ENCODE results near the gene IL18R1. TPM values are rescaled to one million over a fixed set of nuclear protein-coding genes. Genes with fewer than 3 reads are reported as not detected.

The IL18R1 gene
- total RNA-seq, 1 donor from 2014 or later, result 5.3 TPM

GRCh38 chr2:102367331-102367971 is 11.9 kb downstream of the IL18R1 start:
- FAIRE-seq (no peak), DNase-seq (ENCODE audit: low read depth) (no peak)
- no peak for TF ChIP-seq CTCF (IDR thresholded peaks at IDR 0.05; ENCODE audit: insufficient read depth, low read length, severe bottlenecking)
- H3K36me3 ChIP-seq (ENCODE audit: control insufficient read depth, insufficient read depth, low read length), result no peaks in the 10 kb centered on the region
- H3K27me3 ChIP-seq (ENCODE audit: control insufficient read depth, insufficient read depth, low read length), result no peaks in the 10 kb centered on the region
- H3K4me3 ChIP-seq (ENCODE audit: low read depth, low read length), result no peak overlapping the region

- Histone ChIP-seq H3K36me3 (ENCODE audit: control insufficient read depth, insufficient read depth, low read length) (no peaks in the 10 kb centered on the region), H3K4me3 (ENCODE audit: low read depth, low read length) (no peak overlapping the region), H3K27me3 (ENCODE audit: control insufficient read depth, insufficient read depth, low read length) (no peaks in the 10 kb centered on the region)
- FAIRE-seq (no peak), DNase-seq (ENCODE audit: low read depth) (no peak)
- no peak for TF ChIP-seq CTCF (IDR thresholded peaks at IDR 0.05; ENCODE audit: insufficient read depth, low read length, severe bottlenecking)
Observed at GRCh38 chr2:102368461-102369109, 13.0 kb downstream of the IL18R1 start.

- H3K27me3 ChIP-seq (ENCODE audit: control insufficient read depth, insufficient read depth, low read length), result no peaks in the 10 kb centered on the region
- FAIRE-seq (no peak), DNase-seq (ENCODE audit: low read depth) (no peak)
- H3K4me3 ChIP-seq (ENCODE audit: low read depth, low read length), result no peak overlapping the region
- H3K36me3 ChIP-seq (ENCODE audit: control insufficient read depth, insufficient read depth, low read length), result no peaks in the 10 kb centered on the region
- TF ChIP-seq CTCF (IDR thresholded peaks at IDR 0.05; ENCODE audit: insufficient read depth, low read length, severe bottlenecking), result no peak
Observed at GRCh38 chr2:102369866-102370265, 14.3 kb downstream of the IL18R1 start.

- TF ChIP-seq CTCF (IDR thresholded peaks at IDR 0.05; ENCODE audit: insufficient read depth, low read length, severe bottlenecking), result no peak
- FAIRE-seq (no peak), DNase-seq (ENCODE audit: low read depth) (peak; percentile 8)
- Histone ChIP-seq H3K27me3 (ENCODE audit: control insufficient read depth, insufficient read depth, low read length) (no peaks in the 10 kb centered on the region), H3K36me3 (ENCODE audit: control insufficient read depth, insufficient read depth, low read length) (no peaks in the 10 kb centered on the region), H3K4me3 (ENCODE audit: low read depth, low read length) (no peak overlapping the region)
Observed at GRCh38 chr2:102376052-102376591, 20.5 kb downstream of the IL18R1 start.

- no peak for TF ChIP-seq CTCF (IDR thresholded peaks at IDR 0.05; ENCODE audit: insufficient read depth, low read length, severe bottlenecking)
- DNase-seq (ENCODE audit: low read depth) (no peak), FAIRE-seq (no peak)
- no peaks in the 10 kb centered on the region for H3K36me3 ChIP-seq (ENCODE audit: control insufficient read depth, insufficient read depth, low read length)
- no peak overlapping the region for H3K4me3 ChIP-seq (ENCODE audit: low read depth, low read length)
- H3K27me3 ChIP-seq (ENCODE audit: control insufficient read depth, insufficient read depth, low read length), result no peaks in the 10 kb centered on the region
Observed at GRCh38 chr2:102383722-102384121, 28.1 kb downstream of the IL18R1 start.

All from bronchial epithelial cell (primary cell).